Progenitor cell of endocrine pancreas (in vitro differentiated cells): ENCODE data around the gene LMO7. TPM values are rescaled to one million over a fixed set of nuclear protein-coding genes. Genes with fewer than 3 reads are reported as not detected.
"Not testable (repeated sequence)": the region's sequence is repeated elsewhere in the genome, so short reads cannot be mapped to it uniquely, and the experiment has no call there.

Experiments used
- DNase-seq: peaks from one replicate; pipeline ENCODE4 v3.0.0; 2021; ENCODE audit warnings: low spot score; ENCODE audit not compliant: unreplicated experiment
- H3K27ac Mint-ChIP-seq: 2 replicates; pipeline ENCODE4 v1.8.0; 2021; ENCODE audit warnings: mild to moderate bottlenecking, moderate library complexity, mixed read lengths
- H3K27me3 Mint-ChIP-seq: 2 replicates; pipeline ENCODE4 v1.8.0; 2021; ENCODE audit warnings: mixed read lengths
- H3K36me3 Mint-ChIP-seq: 2 replicates; pipeline ENCODE4 v1.8.0; 2022; ENCODE audit warnings: mixed read lengths; ENCODE audit not compliant: insufficient read depth
- H3K4me1 Mint-ChIP-seq: 2 replicates; pipeline ENCODE4 v1.8.0; 2021; ENCODE audit warnings: low read depth, mixed read lengths
- H3K4me3 Mint-ChIP-seq: 2 replicates; pipeline ENCODE4 v1.8.0; 2021; ENCODE audit warnings: low read depth, mild to moderate bottlenecking, moderate library complexity, mixed read lengths
- H3K9me3 Mint-ChIP-seq: 2 replicates; pipeline ENCODE4 v1.8.0; 2021; ENCODE audit warnings: low read depth, mixed read lengths
- CTCF ChIP-seq: fragments of 200-600 bp; sonication (generic); IDR thresholded peaks from one replicate; pipeline ENCODE4 v1.5.0; 2021; ENCODE audit warnings: antibody characterized with exemption, mild to moderate bottlenecking; ENCODE audit not compliant: unreplicated experiment
- total RNA-seq: library from RNA; stranded (reverse); gene quantifications from 2 replicates; pipeline ENCODE4 v1.2.1, GENCODE V29; 2021

The LMO7 gene
- total RNA-seq, 1 donor from 2014 or later, result 15.0 TPM

- H3K36me3 Mint-ChIP-seq, result no peaks in the 10 kb centered on the region
- H3K9me3 Mint-ChIP-seq, result peaks cover 3% of the 10 kb centered on the region
- DNase-seq, result no peak
- H3K27ac Mint-ChIP-seq, result no peak overlapping the region
- H3K4me1 Mint-ChIP-seq, result peaks cover 1% of the 10 kb centered on the region
- no peaks in the 10 kb centered on the region for H3K27me3 Mint-ChIP-seq
- H3K4me3 Mint-ChIP-seq, result no peak overlapping the region
- no peak for TF ChIP-seq CTCF
These were observed 135.7 kb downstream of the LMO7 start for GRCh38 chr13:75771818-75772217.

- TF ChIP-seq CTCF, result no peak
- Mint-ChIP-seq H3K4me1 (peaks cover 1% of the 10 kb centered on the region), H3K27ac (no peak overlapping the region), H3K9me3 (peaks cover 10% of the 10 kb centered on the region), H3K4me3 (no peak overlapping the region), H3K27me3 (no peaks in the 10 kb centered on the region), H3K36me3 (peaks cover 7% of the 10 kb centered on the region)
- DNase-seq, result no peak
These were observed 138.0 kb downstream of the LMO7 start for GRCh38 chr13:75774176-75774575.

GRCh38 chr13:75776550-75776949 lies 140.4 kb downstream of the LMO7 start:
- Mint-ChIP-seq H3K9me3 (peaks cover 20% of the 10 kb centered on the region), H3K36me3 (peaks cover 15% of the 10 kb centered on the region), H3K27ac (no peak overlapping the region), H3K27me3 (no peaks in the 10 kb centered on the region), H3K4me1 (peaks cover 1% of the 10 kb centered on the region), H3K4me3 (no peak overlapping the region)
- no peak for TF ChIP-seq CTCF
- DNase-seq, result no peak

GRCh38 chr13:75779393-75779792 lies 143.3 kb downstream of the LMO7 start:
- Mint-ChIP-seq H3K4me3 (no peak overlapping the region), H3K27me3 (no peaks in the 10 kb centered on the region), H3K4me1 (no peaks in the 10 kb centered on the region), H3K27ac (no peak overlapping the region), H3K36me3 (peaks cover 17% of the 10 kb centered on the region), H3K9me3 (peaks cover 24% of the 10 kb centered on the region)
- no peak for DNase-seq
- TF ChIP-seq CTCF, result no peak

- H3K27ac Mint-ChIP-seq, H3K4me3 Mint-ChIP-seq, DNase-seq, H3K4me1 Mint-ChIP-seq, H3K27me3 Mint-ChIP-seq: not testable (repeated sequence)
- H3K9me3 Mint-ChIP-seq, result peaks cover 24% of the 10 kb centered on the region
- H3K36me3 Mint-ChIP-seq, result peaks cover 17% of the 10 kb centered on the region
These were observed 144.0 kb downstream of the LMO7 start for GRCh38 chr13:75780103-75780502.

GRCh38 chr13:75782985-75783384 lies 146.9 kb downstream of the LMO7 start:
- Mint-ChIP-seq H3K27me3 (no peaks in the 10 kb centered on the region), H3K27ac (no peak overlapping the region), H3K9me3 (peaks cover 24% of the 10 kb centered on the region), H3K4me1 (no peaks in the 10 kb centered on the region), H3K4me3 (no peak overlapping the region), H3K36me3 (peaks cover 15% of the 10 kb centered on the region)
- TF ChIP-seq CTCF, result no peak
- no peak for DNase-seq
